HepG2 (cell line): ENCODE measurements around the gene P4HA1. TPM values are rescaled to one million over a fixed set of nuclear protein-coding genes. Genes with fewer than 3 reads are reported as not detected.

Experiments used
- ATAC-seq: fragments of 200-7000 bp; cut with Tn5 transposase; 3 replicates; pipeline ENCODE4 v1.9.1; 2020; ENCODE audit warnings: mild to moderate bottlenecking, moderate library complexity
- BruUV-seq: library from RNA; stranded (reverse); fragments of 400-500 nt; replicated peaks from 2 replicates; lab custom pipeline; 2021; lab: Mats Ljungman, UMichigan
- CTCF ChIA-PET: fragments of 300-600 bp; formaldehyde crosslinking; extraction: SDS; loops from one replicate; lab custom pipeline; 2021; ENCODE audit warnings: low total read pairs, inconsistent platforms, low intra/inter-chr PET ratio; lab: Yijun Ruan, JAX
- POLR2A ChIA-PET: fragments of 350-600 bp; sonication (Branson Sonifier 250); formaldehyde crosslinking; loops from one replicate; lab custom pipeline; 2020; ENCODE audit warnings: antibody characterized with exemption, inconsistent platforms; lab: Yijun Ruan, JAX
- DNase-seq: peaks from one replicate; pipeline ENCODE4 v3.0.0-alpha.2; 2015; ENCODE audit warnings: low spot score
- FAIRE-seq: peaks from 3 replicates; lab custom pipeline; 2011; peaks lifted over from hg19 to GRCh38; lab: Jason Lieb, UNC
- H2AFZ ChIP-seq: one replicate; pipeline ENCODE4 v1.6.1; 2011; ENCODE audit warnings: low read length, inconsistent platforms
- H3K27ac ChIP-seq: fragments of 300-600 bp; 3 replicates; pipeline ENCODE4 v1.8.0; 2011; ENCODE audit warnings: mixed run types, mild to moderate bottlenecking, mixed read lengths, low read length, inconsistent platforms; ENCODE audit not compliant: insufficient read depth; ENCODE audit errors: extremely low read length
- H3K27me3 ChIP-seq, 2 experiments: fragments of 200-600 bp in 1 of 2; 2 replicates in 1 of 2; 3 replicates in 1 of 2; pipeline versions ENCODE4 v1.6.0 to v1.8.0; 2011; ENCODE audit warnings: low read length in 2 of 2, mild to moderate bottlenecking in 2 of 2, moderate library complexity in 2 of 2, inconsistent platforms in 1 of 2; ENCODE audit not compliant: insufficient read depth in 2 of 2, control insufficient read depth in 1 of 2
- H3K36me3 ChIP-seq, 2 experiments: fragments of 200-600 bp in 1 of 2; replicated peaks in 1 of 2; 2 replicates in 1 of 2; 3 replicates in 1 of 2; pipeline versions ENCODE4 v1.5.1 to v1.8.0; 2011; ENCODE audit warnings: low read length in 2 of 2, inconsistent platforms in 1 of 2; ENCODE audit not compliant: insufficient read depth in 2 of 2, control insufficient read depth in 1 of 2
- H3K4me1 ChIP-seq: 2 replicates; pipeline ENCODE4 v1.5.1; 2012; ENCODE audit warnings: low read length, inconsistent platforms; ENCODE audit not compliant: insufficient read depth
- H3K4me2 ChIP-seq: 2 replicates; pipeline ENCODE4 v1.6.0; 2011; ENCODE audit warnings: low read depth, low read length, inconsistent platforms
- H3K4me3 ChIP-seq, 3 experiments: fragments of 200-600 bp in 1 of 3; sonication (generic), shearing (Covaris generic) in 1 of 3; replicated peaks in 1 of 3; 2 replicates each; pipeline ENCODE4 v1.5.1; 2011 to 2016; ENCODE audit warnings: low read length in 3 of 3, inconsistent platforms in 2 of 3, low read depth in 2 of 3, mild to moderate bottlenecking in 2 of 3, control low read depth in 1 of 3, mixed read lengths in 1 of 3; ENCODE audit not compliant: insufficient read depth in 1 of 3
- H3K79me2 ChIP-seq: one replicate; pipeline ENCODE4 v1.6.1; 2011; ENCODE audit warnings: low read length, inconsistent platforms; ENCODE audit not compliant: insufficient read depth
- H3K9ac ChIP-seq: 2 replicates; pipeline ENCODE4 v1.6.0; 2011; ENCODE audit warnings: mild to moderate bottlenecking, low read depth, low read length, inconsistent platforms; ENCODE audit not compliant: insufficient read depth
- H3K9me3 ChIP-seq: 2 replicates; pipeline ENCODE4 v1.5.1; 2012; ENCODE audit warnings: mild to moderate bottlenecking, low read length
- H4K20me1 ChIP-seq: 2 replicates; pipeline ENCODE4 v1.6.0; 2011; ENCODE audit warnings: inconsistent platforms, mild to moderate bottlenecking, low read length, moderate library complexity; ENCODE audit not compliant: insufficient read depth
- SNAPC2 ChIP-seq: sonication (generic); formaldehyde crosslinking; IDR thresholded peaks from 2 replicates; pipeline ENCODE4 v1.8.1; 2022; ENCODE audit warnings: mild to moderate bottlenecking, missing genetic modification reagents
- TCF7L2 ChIP-seq: IDR thresholded peaks from 2 replicates; pipeline ENCODE4 v1.6.1; 2011; ENCODE audit warnings: mild to moderate bottlenecking, low read depth, low read length, moderate library complexity
- TP53 ChIP-seq: sonication (generic); formaldehyde crosslinking; conservative IDR thresholded peaks from 2 replicates; pipeline ENCODE4 v1.4.0; 2020; ENCODE audit warnings: missing genetic modification reagents
- U2AF2 ChIP-seq: fragments of 200-400 bp; formaldehyde crosslinking; IDR thresholded peaks from 2 replicates; pipeline ENCODE4 v1.6.1; 2017; ENCODE audit warnings: low read depth, mild to moderate bottlenecking, low read length
- ZFP36L1 ChIP-seq: sonication (generic); formaldehyde crosslinking; IDR thresholded peaks from 2 replicates; pipeline ENCODE4 v1.8.0; 2022; ENCODE audit warnings: mild to moderate bottlenecking, missing genetic modification reagents, moderate library complexity
- ZMYM3 ChIP-seq: sonication (generic); formaldehyde crosslinking; IDR thresholded peaks from 2 replicates; pipeline ENCODE4 v1.5.1; 2020; ENCODE audit warnings: mild to moderate bottlenecking, missing genetic modification reagents
- ZNF121 ChIP-seq: sonication (generic); formaldehyde crosslinking; IDR thresholded peaks from 2 replicates; pipeline ENCODE4 v1.5.0; 2020; ENCODE audit warnings: mild to moderate bottlenecking, missing genetic modification reagents
- WGBS: methylation state at CpG from one replicate; pipeline ENCODE4 v1.1.6; 2017; ENCODE audit warnings: low lambda C conversion rate; 5-methylcytosine and 5-hydroxymethylcytosine counted together
- in situ Hi-C: cut with HindIII; loops from 2 replicates; pipeline ENCODE4 v1.10.0; 2017; ENCODE audit warnings: low pct_unique_long_range_greater_than_20kb; ENCODE audit not compliant: extremely low pct_ligation_motif_present
- intact Hi-C: fragments of 100-400 bp; cut with micrococcal nuclease; formaldehyde crosslinking; loops from one replicate; pipeline ENCODE4 v1.10.0; 2022; ENCODE audit not compliant: unreplicated experiment
- polyA plus RNA-seq, 8 experiments: library from polyadenylated mRNA; depleted of rRNA in 3 of 8; stranded (reverse) in 7 of 8; unstranded in 1 of 8; fragments of >200 nt; fragmentation: Illumina TruSeq in 4 of 8; extraction: Trizol in 4 of 8; gene quantifications; 2 replicates each; pipeline versions ENCODE4 v1.2.1 to v1.2.3, GENCODE V29; 2011 to 2016; ENCODE audit warnings: low read depth in 4 of 8, missing spikeins in 1 of 8, mixed read lengths in 1 of 8; ENCODE audit not compliant: insufficient read depth in 1 of 8
- total RNA-seq, 5 experiments: library from RNA; depleted of rRNA; stranded (reverse); fragments of >200 nt; fragmentation: Illumina TruSeq; extraction: Trizol; gene quantifications; 2 replicates each; pipeline ENCODE4 v1.2.3, GENCODE V29; 2016; ENCODE audit warnings: low read depth in 1 of 5
- TF ChIP-seq, protein P1 (sequence below): sonication (generic); formaldehyde crosslinking; IDR thresholded peaks from 2 replicates; pipeline ENCODE4 v1.4.0; 2020; ENCODE audit warnings: missing genetic modification reagents
- TF ChIP-seq, protein P2 (sequence below), 2 experiments: sonication (generic) in 1 of 2; formaldehyde crosslinking in 1 of 2; IDR thresholded peaks; 2 replicates each; pipeline versions ENCODE4 v1.5.1 to v1.6.1; 2011 to 2020; ENCODE audit warnings: borderline replicate concordance in 1 of 2, low read depth in 1 of 2, low read length in 1 of 2, mild to moderate bottlenecking in 1 of 2, missing genetic modification reagents in 1 of 2, moderate library complexity in 1 of 2
- TF ChIP-seq, protein P3 (sequence below): sonication (generic); formaldehyde crosslinking; IDR thresholded peaks from 2 replicates; pipeline ENCODE4 v1.4.0; 2020; ENCODE audit warnings: missing genetic modification reagents
- TF ChIP-seq, protein P4 (sequence below): sonication (generic); IDR thresholded peaks from 2 replicates; pipeline ENCODE4 v1.6.1; 2016; ENCODE audit warnings: low read depth, borderline replicate concordance
- TF ChIP-seq, protein P5 (sequence below): IDR thresholded peaks from 2 replicates; pipeline ENCODE4 v1.6.1; 2012; ENCODE audit warnings: inconsistent platforms

The P4HA1 gene
- total and polyA plus RNA-seq, 2 of the 13 experiments (the other 11 are each of a cell fraction or from before 2014, with no cell fraction given): 63.1 to 196 TPM

DNA sequence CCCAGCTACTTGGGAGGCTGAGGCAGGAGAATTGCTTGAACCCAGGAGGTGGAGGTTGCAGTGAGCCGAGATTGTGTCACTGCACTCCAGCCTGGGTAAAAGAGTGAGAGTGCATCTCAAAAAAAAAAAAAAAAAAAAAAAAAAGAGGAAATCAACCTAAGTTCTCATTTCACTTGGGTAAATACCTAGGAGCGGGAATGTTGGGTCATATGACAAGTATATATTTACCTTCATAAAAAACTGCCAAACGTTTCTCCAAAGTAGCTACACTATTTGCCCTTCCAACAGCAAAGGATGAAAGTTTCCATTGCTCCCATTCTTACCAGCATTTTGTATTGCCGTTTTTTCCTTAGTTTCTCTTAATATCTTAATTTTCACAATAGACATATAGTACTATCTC is 9.8 kb downstream of the P4HA1 start (continued):
- TF ChIP-seq, protein P1, sequence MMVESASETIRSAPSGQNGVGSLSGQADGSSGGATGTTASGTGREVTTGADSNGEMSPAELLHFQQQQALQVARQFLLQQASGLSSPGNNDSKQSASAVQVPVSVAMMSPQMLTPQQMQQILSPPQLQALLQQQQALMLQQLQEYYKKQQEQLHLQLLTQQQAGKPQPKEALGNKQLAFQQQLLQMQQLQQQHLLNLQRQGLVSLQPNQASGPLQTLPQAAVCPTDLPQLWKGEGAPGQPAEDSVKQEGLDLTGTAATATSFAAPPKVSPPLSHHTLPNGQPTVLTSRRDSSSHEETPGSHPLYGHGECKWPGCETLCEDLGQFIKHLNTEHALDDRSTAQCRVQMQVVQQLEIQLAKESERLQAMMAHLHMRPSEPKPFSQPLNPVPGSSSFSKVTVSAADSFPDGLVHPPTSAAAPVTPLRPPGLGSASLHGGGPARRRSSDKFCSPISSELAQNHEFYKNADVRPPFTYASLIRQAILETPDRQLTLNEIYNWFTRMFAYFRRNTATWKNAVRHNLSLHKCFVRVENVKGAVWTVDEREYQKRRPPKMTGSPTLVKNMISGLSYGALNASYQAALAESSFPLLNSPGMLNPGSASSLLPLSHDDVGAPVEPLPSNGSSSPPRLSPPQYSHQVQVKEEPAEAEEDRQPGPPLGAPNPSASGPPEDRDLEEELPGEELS (CRISPR knock-in tag): no peak
- TF ChIP-seq, all 625 proteins: peak for 0

DNA sequence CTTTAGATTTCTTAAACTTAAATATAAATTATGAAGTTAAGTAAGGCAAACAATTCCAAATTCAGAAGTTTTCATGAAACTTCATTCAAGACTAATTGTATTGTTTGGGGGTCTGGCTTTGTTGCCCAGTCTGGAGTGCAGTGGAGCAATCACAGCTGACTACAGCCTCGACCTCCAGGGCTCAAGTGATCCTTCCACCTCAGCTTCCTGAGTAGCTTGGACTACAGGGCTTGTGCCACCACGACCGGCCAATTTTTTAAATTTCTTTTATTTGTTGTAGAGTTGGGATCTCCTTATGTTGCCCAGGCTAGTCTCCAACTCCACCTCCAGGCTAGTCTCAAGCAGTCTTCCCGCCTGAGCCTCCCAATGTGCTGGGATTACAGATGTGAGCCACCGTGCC is 12.5 kb downstream of the P4HA1 start:
- Histone ChIP-seq H2AFZ (no peak overlapping the region), H4K20me1 (peaks cover 88% of the 10 kb centered on the region), H3K79me2 (peaks cover 89% of the 10 kb centered on the region), H3K9ac (no peak overlapping the region), H3K4me1 (peaks cover 54% of the 10 kb centered on the region), H3K4me3 (no peak overlapping the region), H3K27ac (no peak overlapping the region), H3K27me3 (no peaks in the 10 kb centered on the region), H3K9me3 (no peaks in the 10 kb centered on the region), H3K4me2 (no peak overlapping the region), H3K36me3 (peaks cover 2 to 8% of the 10 kb centered on the region in 2 experiments; a peak in 2 of 5 replicates)
- intact Hi-C loops (no loop called here), in situ Hi-C loops (no loop called here)
- FAIRE-seq (no peak), ATAC-seq (no peak), DNase-seq (no peak)
- 87% methylated on average over 5 of the region's 5 CpGs for WGBS
- POLR2A ChIA-PET: no interaction called here
- CTCF ChIA-PET: no interaction called here
- BruUV-seq: no TSS peak
- TF ChIP-seq ZMYM3 (CRISPR knock-in tag) (0 out of 2 replicates have a peak, but pooled peaks have one; percentile 29), TP53 (CRISPR knock-in tag) (no peak), U2AF2 (no peak), ZNF121 (CRISPR knock-in tag) (peak; percentile 97), ZFP36L1 (CRISPR knock-in tag) (no peak), TCF7L2 (no peak), SNAPC2 (CRISPR knock-in tag) (no peak)
- TF ChIP-seq, protein P2, sequence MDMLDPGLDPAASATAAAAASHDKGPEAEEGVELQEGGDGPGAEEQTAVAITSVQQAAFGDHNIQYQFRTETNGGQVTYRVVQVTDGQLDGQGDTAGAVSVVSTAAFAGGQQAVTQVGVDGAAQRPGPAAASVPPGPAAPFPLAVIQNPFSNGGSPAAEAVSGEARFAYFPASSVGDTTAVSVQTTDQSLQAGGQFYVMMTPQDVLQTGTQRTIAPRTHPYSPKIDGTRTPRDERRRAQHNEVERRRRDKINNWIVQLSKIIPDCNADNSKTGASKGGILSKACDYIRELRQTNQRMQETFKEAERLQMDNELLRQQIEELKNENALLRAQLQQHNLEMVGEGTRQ (IDR thresholded peaks at IDR 0.05; ENCODE audit: low read depth, low read length): no peak
- TF ChIP-seq, protein P2 (CRISPR knock-in tag; IDR thresholded peaks at IDR 0.05; ENCODE audit: borderline replicate concordance): no peak
- TF ChIP-seq, protein P3, sequence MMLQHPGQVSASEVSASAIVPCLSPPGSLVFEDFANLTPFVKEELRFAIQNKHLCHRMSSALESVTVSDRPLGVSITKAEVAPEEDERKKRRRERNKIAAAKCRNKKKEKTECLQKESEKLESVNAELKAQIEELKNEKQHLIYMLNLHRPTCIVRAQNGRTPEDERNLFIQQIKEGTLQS: no peak
- TF ChIP-seq, protein P4, sequence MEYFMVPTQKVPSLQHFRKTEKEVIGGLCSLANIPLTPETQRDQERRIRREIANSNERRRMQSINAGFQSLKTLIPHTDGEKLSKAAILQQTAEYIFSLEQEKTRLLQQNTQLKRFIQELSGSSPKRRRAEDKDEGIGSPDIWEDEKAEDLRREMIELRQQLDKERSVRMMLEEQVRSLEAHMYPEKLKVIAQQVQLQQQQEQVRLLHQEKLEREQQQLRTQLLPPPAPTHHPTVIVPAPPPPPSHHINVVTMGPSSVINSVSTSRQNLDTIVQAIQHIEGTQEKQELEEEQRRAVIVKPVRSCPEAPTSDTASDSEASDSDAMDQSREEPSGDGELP: no peak
- TF ChIP-seq, protein P5, sequence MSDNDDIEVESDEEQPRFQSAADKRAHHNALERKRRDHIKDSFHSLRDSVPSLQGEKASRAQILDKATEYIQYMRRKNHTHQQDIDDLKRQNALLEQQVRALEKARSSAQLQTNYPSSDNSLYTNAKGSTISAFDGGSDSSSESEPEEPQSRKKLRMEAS: no peak
